Activated CD8-positive, alpha-beta memory T cell treated with anti-CD3 and anti-CD28 coated beads for 1 hour (primary cell): ENCODE results near the gene ABI3BP.

Experiments
- DNase-seq, 2 donors: peaks; one replicate each; pipeline ENCODE4 v3.0.0-alpha.2; 2020; ENCODE audit warnings: low read depth in 1 of 2; ENCODE audit errors: extremely low read depth in 1 of 2

The ABI3BP gene

DNA sequence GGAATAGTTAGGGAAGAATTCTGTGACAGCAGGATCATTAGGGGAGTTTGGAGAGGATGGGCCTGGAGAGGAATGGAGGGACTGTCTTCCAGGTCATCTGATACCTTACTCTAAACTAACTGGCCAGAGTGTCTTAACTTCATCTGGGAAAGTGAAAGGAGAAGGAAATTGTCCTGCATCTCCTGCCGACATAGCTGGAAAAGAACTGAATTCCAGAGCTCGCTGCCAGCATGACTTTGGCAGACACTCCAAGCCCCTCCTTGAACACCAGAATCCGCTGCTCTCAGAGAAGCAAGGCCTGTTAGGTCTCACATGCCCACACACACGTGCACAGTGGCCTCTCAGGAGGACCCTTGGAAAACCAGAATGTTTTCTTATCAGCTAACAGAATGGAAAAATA is 10.5 kb downstream of the ABI3BP start:
- DNase-seq: no peak

DNA sequence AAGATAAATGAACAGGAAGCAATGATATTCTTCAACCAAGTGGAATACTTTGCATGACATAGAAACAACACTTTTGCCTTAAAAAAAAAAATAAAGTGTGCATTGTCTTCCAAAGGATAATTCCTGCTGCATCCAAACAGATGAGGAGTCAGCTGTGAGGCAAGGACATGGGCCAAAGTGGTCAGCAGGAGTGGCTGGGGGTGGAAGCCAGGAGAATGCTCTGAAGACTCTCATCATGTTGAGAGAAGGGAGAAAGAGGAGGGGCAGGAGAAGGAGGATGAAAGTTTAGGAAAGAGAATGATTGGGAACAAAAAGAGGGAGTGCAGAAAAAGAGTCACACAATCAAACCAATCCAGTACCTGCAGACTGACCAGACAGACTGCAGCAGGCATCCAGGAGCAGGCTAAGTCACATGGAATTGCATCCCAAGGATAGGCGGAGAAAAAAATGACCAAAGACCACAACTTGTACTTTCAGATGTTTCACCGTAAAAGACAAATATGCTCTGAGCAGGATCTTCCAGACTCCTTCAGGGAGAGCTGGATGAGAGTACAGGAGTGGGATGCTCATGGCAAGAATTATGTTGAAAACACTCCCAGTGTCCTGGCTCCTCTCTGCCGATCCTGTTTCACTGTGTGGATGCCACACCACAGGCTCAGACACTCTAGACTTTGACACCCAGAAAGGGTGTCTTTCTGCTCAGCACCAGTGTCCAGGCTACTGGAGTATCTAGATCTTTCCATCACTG is 11.9 kb downstream of the ABI3BP start:
- no peak for DNase-seq

DNA sequence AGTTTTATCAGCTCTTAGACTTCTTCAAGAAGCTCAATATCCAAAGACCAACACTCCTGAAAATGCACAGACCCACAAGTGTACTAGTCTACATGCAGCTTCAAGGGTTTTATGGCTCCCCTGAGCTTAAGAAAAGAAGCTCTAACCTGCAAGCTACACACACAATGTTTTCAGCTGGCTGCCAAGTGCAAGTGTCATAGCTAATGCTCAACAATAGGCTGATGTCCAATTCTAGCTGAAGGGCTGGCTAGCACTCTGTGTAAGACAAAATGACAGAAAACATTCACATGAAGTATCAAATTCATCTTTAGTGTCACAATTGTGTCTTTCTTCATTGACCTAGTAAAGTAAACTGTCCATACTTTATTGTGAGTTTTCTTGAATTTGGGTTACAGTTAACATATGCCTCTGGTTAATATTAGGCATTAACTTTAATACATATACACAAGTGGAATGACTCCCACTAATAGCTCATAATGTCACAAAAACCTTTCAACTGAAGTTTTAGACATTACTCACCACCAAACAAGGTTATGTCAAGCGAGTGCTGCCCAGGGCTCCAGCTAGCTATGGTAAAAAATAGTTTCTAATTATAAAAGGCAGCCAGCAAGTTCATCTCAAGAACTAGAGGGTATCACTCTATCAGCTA is 15.1 kb downstream of the ABI3BP start:
- no peak for DNase-seq

DNA sequence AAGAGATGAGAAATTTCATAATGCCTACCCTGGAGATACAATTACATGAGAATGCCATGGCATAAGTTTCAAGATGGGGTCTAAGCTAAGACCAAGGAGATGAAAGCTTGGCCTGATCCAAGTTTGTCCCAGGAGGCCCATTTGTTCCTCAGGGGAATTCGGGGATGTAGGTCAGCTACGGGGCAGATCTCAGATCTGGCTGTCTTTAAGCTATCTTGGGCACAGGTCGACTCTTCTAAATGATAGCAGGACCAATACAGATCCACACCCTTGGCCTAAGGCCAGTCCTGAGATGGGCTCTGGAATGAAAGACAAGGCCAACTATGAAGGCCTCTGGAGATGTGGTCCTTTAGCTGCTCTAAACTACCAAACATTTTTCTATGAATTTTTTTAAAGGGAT is 16.6 kb downstream of the ABI3BP start:
- DNase-seq: no peak

DNA sequence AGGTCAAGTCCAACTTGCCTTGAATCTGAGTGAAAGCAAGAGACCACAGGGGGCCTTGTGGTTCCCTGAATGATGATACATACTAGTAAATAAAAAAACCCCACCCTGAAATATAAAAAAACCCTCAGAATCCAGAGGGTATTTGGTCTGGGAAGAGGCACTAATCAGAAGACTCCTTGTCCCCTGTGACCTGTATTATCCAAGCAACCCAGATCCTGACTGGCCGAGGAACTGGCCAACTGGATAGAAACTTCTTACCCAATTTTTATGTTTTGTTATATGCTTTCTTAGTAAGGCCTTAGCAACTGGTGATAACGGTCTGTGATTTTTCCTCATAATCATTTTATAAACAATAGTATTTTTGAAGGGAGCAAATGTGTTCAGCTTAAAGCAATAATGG is 17.5 kb downstream of the ABI3BP start:
- DNase-seq: no peak

DNA sequence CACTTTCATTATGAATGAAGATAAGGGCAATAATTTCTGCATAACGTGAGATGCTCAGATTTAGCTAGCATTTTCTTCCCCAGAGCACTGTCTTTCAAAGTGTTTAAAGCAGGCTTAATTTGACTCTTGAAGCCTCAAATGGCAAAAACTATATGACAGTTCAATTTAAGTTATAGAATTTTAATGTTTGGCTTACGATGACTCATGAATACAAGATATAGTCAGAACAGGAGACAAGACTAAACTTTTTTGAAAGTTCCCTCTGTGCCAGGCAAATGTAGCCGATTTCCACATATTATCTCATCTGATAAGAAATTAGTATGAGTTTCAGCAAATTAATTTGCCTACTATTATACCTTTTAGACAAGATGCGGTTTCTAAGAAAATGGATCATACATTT is 19.6 kb downstream of the ABI3BP start:
- DNase-seq: no peak

DNA sequence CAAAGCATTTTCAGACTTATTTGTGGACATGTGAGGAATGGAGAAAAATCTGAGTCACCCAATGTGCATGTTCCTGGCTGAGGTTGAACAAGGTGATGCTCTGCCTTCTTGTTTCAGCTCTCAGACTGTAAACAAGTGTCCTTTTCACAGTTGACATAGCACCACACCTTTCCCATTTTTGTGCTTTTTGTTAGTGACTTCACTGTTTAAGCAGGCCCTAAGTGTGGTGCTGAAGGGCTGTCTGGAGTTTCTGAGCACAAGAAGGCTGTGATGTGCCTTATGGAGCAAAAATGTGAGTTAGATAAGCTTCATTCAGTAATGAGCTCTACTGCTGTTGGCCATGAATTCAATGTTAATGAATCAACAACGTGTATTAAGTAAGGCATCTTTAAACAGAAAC is 20.4 kb downstream of the ABI3BP start:
- no peak for DNase-seq

DNA sequence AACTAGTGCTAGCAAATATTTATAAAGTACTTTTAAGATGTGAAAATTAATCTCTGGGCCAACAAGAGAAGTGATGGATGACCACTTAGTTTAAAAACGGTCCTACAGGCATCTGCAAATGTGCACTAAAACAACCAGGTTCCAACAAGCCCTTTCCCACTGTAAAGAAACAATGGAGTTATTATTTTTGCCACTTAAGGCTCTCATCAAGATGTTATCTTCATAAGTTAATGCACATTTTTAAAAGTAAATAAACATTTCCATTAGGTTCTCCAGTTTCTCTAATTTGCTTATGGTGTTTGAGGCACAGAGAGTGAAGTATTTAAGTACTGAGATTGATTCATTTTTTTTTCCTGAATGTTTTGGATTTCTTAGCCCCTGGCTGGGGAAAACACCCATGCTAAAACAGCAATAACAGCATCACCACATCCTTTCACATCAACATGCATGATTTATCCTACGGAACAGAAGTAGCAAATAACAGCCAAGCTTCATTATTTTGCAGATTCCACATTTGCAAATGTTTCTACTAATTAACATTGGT is 20.8 kb downstream of the ABI3BP start:
- DNase-seq: no peak

DNA sequence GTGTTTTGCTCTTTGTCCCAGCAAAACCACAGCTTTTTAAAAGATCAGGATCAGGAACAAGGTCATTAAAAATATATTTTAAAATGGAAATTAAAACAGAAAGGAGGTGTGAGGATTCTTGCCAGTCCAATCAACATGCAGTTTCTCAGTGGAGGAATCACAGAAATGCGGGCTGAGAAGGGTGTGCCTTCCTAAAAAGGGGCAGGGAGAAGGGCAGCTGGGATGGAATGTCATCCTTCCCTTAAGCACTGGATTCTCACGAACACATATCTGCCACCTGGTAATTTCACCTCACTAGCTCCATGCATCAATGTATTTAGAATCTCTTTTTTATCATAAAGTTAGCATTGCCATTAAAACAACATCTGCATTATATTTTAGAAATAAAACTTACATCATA is 21.4 kb downstream of the ABI3BP start:
- DNase-seq: no peak

DNA sequence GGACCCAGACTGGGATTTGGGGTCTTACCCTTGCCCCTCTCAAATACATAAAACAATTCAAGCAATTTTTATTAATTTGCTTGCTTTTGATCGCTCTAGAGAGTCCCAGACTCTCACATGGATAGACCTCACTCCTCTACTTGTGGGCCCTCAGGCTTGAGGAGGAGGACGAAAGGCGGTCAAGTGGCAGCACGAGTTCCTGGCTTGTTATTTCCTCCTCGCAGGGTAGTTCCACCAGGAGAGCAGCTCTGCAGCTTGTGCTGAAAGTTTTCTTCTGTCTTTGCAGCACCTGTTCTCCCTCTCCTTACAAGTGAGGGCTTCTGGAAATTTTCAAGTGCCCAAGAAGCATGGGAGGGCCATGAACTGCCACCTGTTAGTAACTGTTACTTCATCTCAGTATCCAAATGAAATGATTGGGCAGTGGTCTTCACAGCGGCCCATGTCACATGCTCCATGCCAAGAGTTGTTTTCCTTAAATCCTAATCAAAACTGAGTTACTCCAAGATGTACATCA is 22.7 kb downstream of the ABI3BP start:
- no peak for DNase-seq

DNA sequence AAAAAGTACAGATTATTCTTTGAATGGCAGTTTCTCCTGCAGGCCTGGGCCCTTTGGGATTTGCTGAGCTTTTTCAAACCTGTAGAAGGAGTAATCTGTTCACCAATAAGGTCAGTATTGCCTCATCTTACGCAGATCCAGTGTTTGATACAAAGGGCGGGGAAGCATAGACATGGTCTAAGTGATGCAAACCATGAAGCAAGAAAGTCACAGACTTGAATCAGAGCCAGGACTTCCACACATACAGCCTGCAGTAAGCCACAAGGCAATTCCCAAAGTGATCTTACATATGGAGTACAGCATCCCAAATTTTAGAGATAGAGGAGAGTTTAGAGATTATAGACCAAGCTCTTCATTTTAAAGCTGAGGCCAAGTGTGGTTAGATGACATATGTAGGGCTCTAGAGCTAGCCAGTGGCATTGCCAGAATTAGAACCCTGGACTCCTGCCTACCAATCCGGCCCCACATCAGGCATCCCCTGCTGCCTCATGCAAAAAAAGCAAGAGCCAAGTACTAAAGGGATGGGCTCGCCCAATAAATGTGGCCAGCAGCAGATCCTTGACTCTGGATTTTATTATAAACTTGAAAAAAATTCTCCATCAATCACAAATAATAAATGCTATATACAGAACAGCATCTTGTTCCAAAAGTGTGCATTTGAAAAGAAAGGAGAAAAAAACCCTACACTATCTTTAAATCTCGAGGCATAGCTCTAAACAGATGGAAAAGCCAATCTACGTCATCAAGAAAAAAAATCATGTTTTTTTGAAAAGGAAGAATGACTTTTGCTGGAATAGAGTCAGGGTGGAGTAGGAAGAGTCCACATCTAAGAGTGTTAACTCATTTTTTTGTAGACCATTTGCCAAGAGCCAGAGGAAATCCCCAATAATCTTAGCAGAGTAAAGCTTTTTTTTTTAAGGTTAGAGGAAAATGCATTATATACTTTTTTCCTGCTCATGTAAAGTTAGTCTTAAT is 24.0 kb downstream of the ABI3BP start:
- DNase-seq: no peak

DNA sequence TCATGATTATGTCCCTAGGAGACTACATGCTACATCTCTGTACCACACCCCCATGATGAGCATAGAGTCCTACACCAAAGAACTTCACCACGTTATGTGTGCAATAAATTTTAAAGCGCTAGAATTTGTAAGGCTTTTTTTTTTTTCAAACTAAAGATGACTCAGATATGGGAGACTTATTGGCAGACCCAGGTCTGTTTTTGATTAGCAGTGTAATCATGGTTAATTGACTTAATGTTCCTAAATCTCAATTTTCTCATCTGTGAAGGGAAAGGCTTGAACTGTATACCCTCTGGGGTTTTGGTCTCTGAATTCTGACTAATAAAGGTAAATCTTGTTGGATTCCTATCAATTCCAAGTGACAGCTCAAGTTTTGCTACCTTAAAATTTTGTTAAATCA is 26.4 kb downstream of the ABI3BP start:
- DNase-seq: no peak

DNA sequence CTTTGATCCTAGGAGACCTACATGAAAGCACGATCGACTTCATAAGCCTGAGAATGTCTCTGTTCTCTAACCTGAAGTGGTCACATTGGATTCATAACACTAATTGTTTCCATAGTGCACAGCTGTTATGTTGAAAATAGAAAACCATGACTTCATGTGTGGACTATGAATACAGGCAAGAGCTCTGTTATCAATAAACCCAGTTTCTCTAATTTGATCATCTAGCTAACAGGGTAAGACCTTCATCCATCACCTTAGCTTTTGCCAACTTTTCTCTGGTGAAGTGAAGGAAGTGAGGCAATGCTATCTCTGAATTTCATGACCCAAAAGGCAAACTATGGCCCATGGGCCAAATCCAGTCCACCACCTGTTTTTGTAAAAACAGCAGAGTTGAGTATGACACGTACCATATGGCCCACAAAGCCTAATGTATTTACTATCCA is 27.2 kb downstream of the ABI3BP start:
- DNase-seq: no peak

DNA sequence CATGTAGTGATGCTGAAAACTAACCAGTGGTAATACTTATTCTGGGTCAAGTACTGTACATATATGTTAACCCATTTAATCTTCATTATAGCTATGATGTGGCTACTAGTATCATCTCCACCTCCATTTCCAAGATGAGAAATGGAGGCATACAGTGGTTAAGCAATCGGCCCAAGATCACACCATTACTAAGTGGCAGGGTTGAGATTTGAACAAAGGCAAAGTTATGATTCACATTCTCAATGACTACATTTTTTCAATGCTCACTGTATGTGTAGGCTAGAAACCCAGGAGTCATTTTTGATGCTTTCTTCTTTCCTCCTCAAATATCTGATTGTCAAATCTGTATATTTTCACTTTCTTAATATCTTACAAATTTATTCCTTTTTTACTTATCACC is 30.2 kb downstream of the ABI3BP start:
- no peak for DNase-seq

DNA sequence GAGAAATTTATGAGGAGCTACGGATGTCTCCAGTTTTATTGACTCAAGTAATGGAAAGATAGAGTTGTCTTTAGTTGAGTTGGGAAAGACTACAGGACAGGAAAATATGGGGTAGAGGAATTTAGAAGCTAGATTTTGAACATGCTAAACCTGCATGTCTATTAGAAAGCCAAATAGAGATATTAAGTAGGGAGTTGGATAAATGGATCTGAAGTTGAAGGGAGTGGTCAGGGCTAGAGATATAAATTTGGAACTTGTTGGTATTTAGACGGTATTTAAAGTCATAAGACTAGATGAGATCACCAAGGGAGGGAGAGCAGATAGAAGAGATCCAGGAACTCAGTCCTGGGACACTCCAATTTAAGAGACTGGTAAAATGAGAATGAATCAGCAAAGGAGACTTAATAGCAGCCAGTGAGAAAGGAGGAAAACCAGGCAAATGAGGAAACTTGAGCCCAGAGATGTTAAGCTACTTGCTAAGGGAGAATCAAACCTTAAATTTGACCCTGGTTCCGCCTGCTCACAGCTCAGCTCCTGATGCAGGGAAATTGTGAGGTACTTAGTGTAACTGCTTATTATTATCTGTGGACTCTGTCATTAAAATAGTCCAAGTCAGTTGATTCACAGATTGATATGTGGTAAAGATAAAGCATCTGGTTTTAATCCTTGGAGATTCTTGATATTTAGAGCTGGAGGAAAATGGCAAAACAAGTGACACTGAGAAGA is 35.8 kb downstream of the ABI3BP start:
- DNase-seq: no peak

DNA sequence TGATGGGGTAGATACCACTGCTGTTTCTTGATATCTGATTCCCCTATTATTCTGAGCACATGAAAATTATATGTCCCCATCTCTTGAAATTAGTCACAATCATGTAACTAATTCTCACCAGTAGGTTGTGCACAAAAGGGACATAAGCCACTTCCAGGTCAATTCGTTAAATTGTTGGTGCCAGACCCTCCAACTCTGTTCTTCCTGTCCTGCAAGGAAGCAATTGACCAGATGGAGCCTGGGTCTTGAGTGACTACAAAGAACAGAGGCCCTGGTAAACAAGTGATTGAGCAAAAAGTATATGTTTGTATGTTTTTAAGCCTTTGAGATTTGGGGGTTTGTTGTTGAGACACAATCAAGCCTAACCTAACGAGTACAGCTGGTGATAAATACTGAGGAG is 36.9 kb downstream of the ABI3BP start:
- no peak for DNase-seq

DNA sequence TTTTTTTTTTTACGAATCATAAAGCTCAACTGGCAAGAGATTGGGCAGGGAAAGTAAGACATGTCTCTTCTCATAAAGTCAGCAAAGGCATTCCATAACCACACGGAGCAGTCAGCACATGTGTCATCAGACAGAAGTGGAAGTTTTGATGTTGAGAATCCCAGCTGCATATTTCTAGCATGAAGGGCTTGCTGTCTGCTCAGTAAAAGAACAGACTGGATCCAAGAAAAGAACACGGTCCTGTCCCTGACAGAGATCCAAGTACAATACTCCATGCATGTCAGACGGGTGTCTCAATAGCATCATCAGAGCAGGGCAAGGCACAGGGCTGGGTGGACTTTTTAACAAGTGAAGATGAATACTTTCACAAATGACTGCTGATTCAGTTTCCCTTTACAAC is 38.2 kb downstream of the ABI3BP start:
- DNase-seq: no peak

DNA sequence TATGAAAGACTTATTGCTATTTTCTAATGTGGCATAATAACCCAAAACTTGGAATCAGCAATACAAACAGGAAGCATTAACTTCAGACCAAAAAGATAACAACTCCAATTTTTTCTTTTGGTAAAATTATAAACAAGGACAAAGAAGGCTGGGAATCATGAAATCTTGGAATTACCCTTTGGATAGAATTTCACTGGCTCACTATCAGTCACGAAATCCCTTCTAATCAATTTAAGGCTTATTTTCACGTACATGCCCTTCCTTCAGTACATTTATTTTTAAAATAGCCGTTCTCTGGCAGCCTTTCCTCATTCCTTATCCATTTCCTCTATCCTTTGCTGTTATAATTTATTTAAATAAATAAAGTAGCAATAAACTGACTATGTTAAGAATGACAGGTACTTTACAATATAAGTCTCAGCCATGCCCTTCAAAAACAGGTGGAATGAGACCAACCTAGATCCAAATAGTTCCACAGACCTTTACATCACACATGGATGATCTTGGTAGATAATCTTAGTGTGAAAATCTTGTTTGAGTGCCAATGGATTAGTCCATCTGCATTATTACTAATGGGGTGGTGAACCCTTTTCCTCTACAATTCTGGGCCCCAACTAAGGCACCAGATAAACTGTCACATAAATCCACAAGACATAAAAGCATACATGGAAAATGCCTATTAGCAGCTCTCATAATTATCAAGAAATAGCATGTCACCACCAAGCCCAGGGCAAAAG is 38.9 kb downstream of the ABI3BP start:
- DNase-seq: no peak

DNA sequence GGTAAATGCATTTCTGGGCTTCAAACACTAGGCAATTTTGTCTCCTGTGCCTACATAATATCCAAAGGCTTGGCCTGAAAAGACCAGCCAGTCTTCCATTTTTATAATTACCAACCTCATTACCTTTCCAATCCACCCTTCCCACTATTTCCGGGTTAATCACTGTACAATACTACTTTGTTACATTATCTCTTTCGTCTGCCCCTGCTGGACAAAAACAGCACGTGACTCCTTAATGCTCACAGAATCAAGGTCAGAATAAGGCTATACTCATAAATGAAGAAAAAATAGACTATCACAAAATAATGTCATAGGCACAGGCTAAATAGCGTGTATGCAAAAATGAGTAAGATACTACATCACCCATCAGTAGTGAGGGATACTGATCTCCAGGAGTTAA is 40.1 kb downstream of the ABI3BP start:
- DNase-seq: no peak

DNA sequence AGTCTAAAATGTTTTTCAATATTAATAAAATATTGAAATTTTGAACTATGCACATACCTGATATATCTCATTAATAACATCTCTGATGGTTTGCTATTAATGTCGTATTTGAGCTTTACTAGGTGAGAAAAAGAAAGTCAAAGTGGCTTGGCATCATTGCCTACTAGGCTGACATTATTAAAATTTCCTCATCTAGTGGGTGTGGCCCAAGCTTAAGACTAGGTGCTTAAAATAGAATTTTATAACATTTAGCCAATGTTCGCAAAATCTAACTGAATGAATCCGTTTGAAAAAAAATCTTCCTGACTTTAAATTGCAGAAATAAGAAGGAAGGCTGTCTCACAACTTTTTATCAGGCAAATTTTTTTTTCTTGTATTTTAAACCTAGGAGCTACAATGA is 46.1 kb downstream of the ABI3BP start:
- no peak for DNase-seq
